ENCODE results near the gene CLNS1A. TPM values are rescaled to one million over a fixed set of nuclear protein-coding genes. Genes with fewer than 3 reads are reported as not detected.

The CLNS1A gene
- total and polyA plus RNA-seq, 9 of the 15 experiments (the other 6 are each of a cell fraction or from before 2014, with no cell fraction given), result 146 to 472 (median 345) TPM

DNA sequence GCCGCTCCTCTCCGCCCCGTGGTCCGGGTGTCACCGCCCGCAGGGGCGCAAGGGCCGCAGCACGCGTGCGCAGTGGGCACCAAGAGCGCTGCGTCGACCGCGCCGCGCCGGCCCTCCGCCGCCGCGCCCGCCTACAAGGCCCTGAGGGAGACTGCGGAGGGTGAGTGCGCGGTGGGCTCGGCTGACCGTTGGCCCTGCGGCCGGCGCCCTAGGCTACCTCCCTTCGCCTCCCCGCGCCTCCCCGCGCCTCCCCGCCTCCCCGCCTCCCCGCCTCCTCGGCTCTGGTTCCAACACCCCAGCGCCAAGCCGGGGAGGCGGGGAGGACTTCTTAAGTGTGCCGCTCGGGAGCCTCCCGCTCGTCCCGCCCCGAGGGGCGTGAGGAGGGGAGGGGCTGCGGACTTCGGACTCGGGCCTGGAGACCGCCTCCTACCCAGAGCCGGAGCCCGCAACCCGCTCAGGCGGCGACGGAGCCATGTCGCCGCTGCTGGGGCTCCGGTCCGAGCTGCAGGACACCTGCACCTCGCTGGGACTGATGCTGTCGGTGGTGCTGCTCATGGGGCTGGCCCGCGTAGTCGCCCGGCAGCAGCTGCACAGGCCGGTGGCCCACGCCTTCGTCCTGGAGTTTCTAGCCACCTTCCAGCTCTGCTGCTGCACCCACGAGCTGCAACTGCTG lies 47.9 kb downstream of the CLNS1A start, which contains the start of gene AQP11 (continued):
- TF ChIP-seq, protein P1, sequence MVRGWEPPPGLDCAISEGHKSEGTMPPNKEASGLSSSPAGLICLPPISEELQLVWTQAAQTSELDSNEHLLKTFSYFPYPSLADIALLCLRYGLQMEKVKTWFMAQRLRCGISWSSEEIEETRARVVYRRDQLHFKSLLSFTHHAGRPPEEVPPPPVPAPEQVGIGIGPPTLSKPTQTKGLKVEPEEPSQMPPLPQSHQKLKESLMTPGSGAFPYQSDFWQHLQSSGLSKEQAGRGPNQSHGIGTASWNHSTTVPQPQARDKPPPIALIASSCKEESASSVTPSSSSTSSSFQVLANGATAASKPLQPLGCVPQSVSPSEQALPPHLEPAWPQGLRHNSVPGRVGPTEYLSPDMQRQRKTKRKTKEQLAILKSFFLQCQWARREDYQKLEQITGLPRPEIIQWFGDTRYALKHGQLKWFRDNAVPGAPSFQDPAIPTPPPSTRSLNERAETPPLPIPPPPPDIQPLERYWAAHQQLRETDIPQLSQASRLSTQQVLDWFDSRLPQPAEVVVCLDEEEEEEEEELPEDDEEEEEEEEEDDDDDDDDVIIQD (CRISPR knock-in tag; IDR thresholded peaks at IDR 0.05), result 0 out of 2 replicates have a peak, but pooled peaks have one; percentile 12
- TF ChIP-seq TRIM28 (IDR thresholded peaks at IDR 0.05) (no peak), NR4A1 (CRISPR knock-in tag; IDR thresholded peaks at IDR 0.05) (no peak), NR4A1 (tag; IDR thresholded peaks at IDR 0.05) (no peak), RAD51 (IDR thresholded peaks at IDR 0.05; ENCODE audit: borderline replicate concordance, low read depth) (no peak), TAF7 (tag; IDR thresholded peaks at IDR 0.05) (no peak), PHF21A (IDR thresholded peaks at IDR 0.05; ENCODE audit: borderline replicate concordance, low read depth) (no peak), ETS2 (tag; IDR thresholded peaks at IDR 0.05; ENCODE audit: borderline replicate concordance, poor library complexity, severe bottlenecking) (no peak), PTRF (tag; IDR thresholded peaks at IDR 0.05) (no peak), TEAD2 (tag; IDR thresholded peaks at IDR 0.05) (no peak), SP2 (IDR thresholded peaks at IDR 0.05; ENCODE audit: extremely low read depth, low read depth, low read length, poor library complexity, severe bottlenecking) (no peak), SIX5 (IDR thresholded peaks at IDR 0.05; ENCODE audit: borderline replicate concordance in 1 of 2, insufficient read depth in 1 of 2, low read depth in 1 of 2, low read length in 2 of 2) (no peak), ZNF134 (CRISPR knock-in tag; conservative IDR thresholded peaks at IDR 0.05) (no peak)
- TF ChIP-seq, protein P2, sequence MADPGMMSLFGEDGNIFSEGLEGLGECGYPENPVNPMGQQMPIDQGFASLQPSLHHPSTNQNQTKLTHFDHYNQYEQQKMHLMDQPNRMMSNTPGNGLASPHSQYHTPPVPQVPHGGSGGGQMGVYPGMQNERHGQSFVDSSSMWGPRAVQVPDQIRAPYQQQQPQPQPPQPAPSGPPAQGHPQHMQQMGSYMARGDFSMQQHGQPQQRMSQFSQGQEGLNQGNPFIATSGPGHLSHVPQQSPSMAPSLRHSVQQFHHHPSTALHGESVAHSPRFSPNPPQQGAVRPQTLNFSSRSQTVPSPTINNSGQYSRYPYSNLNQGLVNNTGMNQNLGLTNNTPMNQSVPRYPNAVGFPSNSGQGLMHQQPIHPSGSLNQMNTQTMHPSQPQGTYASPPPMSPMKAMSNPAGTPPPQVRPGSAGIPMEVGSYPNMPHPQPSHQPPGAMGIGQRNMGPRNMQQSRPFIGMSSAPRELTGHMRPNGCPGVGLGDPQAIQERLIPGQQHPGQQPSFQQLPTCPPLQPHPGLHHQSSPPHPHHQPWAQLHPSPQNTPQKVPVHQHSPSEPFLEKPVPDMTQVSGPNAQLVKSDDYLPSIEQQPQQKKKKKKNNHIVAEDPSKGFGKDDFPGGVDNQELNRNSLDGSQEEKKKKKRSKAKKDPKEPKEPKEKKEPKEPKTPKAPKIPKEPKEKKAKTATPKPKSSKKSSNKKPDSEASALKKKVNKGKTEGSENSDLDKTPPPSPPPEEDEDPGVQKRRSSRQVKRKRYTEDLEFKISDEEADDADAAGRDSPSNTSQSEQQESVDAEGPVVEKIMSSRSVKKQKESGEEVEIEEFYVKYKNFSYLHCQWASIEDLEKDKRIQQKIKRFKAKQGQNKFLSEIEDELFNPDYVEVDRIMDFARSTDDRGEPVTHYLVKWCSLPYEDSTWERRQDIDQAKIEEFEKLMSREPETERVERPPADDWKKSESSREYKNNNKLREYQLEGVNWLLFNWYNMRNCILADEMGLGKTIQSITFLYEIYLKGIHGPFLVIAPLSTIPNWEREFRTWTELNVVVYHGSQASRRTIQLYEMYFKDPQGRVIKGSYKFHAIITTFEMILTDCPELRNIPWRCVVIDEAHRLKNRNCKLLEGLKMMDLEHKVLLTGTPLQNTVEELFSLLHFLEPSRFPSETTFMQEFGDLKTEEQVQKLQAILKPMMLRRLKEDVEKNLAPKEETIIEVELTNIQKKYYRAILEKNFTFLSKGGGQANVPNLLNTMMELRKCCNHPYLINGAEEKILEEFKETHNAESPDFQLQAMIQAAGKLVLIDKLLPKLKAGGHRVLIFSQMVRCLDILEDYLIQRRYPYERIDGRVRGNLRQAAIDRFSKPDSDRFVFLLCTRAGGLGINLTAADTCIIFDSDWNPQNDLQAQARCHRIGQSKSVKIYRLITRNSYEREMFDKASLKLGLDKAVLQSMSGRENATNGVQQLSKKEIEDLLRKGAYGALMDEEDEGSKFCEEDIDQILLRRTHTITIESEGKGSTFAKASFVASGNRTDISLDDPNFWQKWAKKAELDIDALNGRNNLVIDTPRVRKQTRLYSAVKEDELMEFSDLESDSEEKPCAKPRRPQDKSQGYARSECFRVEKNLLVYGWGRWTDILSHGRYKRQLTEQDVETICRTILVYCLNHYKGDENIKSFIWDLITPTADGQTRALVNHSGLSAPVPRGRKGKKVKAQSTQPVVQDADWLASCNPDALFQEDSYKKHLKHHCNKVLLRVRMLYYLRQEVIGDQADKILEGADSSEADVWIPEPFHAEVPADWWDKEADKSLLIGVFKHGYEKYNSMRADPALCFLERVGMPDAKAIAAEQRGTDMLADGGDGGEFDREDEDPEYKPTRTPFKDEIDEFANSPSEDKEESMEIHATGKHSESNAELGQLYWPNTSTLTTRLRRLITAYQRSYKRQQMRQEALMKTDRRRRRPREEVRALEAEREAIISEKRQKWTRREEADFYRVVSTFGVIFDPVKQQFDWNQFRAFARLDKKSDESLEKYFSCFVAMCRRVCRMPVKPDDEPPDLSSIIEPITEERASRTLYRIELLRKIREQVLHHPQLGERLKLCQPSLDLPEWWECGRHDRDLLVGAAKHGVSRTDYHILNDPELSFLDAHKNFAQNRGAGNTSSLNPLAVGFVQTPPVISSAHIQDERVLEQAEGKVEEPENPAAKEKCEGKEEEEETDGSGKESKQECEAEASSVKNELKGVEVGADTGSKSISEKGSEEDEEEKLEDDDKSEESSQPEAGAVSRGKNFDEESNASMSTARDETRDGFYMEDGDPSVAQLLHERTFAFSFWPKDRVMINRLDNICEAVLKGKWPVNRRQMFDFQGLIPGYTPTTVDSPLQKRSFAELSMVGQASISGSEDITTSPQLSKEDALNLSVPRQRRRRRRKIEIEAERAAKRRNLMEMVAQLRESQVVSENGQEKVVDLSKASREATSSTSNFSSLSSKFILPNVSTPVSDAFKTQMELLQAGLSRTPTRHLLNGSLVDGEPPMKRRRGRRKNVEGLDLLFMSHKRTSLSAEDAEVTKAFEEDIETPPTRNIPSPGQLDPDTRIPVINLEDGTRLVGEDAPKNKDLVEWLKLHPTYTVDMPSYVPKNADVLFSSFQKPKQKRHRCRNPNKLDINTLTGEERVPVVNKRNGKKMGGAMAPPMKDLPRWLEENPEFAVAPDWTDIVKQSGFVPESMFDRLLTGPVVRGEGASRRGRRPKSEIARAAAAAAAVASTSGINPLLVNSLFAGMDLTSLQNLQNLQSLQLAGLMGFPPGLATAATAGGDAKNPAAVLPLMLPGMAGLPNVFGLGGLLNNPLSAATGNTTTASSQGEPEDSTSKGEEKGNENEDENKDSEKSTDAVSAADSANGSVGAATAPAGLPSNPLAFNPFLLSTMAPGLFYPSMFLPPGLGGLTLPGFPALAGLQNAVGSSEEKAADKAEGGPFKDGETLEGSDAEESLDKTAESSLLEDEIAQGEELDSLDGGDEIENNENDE (IDR thresholded peaks at IDR 0.05; ENCODE audit: low read depth, low read length), result no peak

All from K562 (cell line).